HepG2 (cell line): ENCODE data around the gene APOL2. TPM values are rescaled to one million over a fixed set of nuclear protein-coding genes. Genes with fewer than 3 reads are reported as not detected.
A peak's percentile ranks its signal among the peaks of the same experiment; 100 is the strongest.

Experiments used
- HNRNPLL ChIP-seq: fragments of 200-400 bp; formaldehyde crosslinking; IDR thresholded peaks from 2 replicates; pipeline ENCODE4 v1.6.1; 2017; ENCODE audit warnings: mild to moderate bottlenecking, low read depth, low read length; ENCODE audit not compliant: poor library complexity, severe bottlenecking
- KLF11 ChIP-seq: IDR thresholded peaks from 2 replicates; pipeline ENCODE4 v1.6.1; 2016; ENCODE audit warnings: missing compliant biosample characterization
- MXI1 ChIP-seq: IDR thresholded peaks from 3 replicates; pipeline ENCODE4 v1.6.1; 2012; ENCODE audit warnings: low read depth, low read length, inconsistent platforms, borderline replicate concordance
- PAWR ChIP-seq: sonication (generic); formaldehyde crosslinking; IDR thresholded peaks from 2 replicates; pipeline ENCODE4 v1.4.0; 2020; ENCODE audit warnings: missing genetic modification reagents, mild to moderate bottlenecking, borderline replicate concordance
- PRPF4 ChIP-seq: fragments of 200-400 bp; formaldehyde crosslinking; IDR thresholded peaks from 2 replicates; pipeline ENCODE4 v1.6.1; 2016; ENCODE audit warnings: low read length, low read depth; ENCODE audit not compliant: poor library complexity, severe bottlenecking
- SMC3 ChIP-seq: IDR thresholded peaks from 2 replicates; pipeline ENCODE4 v1.6.1; 2011; ENCODE audit warnings: low read length, improper control_type of control experiment
- SNAI1 ChIP-seq: sonication (generic); formaldehyde crosslinking; IDR thresholded peaks from 2 replicates; pipeline ENCODE4 v1.5.0; 2020; ENCODE audit warnings: mild to moderate bottlenecking, missing genetic modification reagents, borderline replicate concordance
- SP1 ChIP-seq, 2 experiments: fragments of 450-650 bp in 1 of 2; sonication (generic) in 1 of 2; formaldehyde crosslinking in 1 of 2; IDR thresholded peaks; 2 replicates each; pipeline versions ENCODE4 v1.4.0 to v1.6.1; 2016 to 2020; ENCODE audit warnings: missing genetic modification reagents in 1 of 2
- ZNF264 ChIP-seq: sonication (generic); formaldehyde crosslinking; IDR thresholded peaks from 2 replicates; pipeline ENCODE4 v1.4.0; 2020; ENCODE audit warnings: missing genetic modification reagents
- ZNF891 ChIP-seq: sonication (generic); formaldehyde crosslinking; IDR thresholded peaks from 2 replicates; pipeline ENCODE4 v1.5.0; 2020; ENCODE audit warnings: mild to moderate bottlenecking, missing genetic modification reagents
- polyA plus RNA-seq, 8 experiments: library from polyadenylated mRNA; depleted of rRNA in 3 of 8; stranded (reverse) in 7 of 8; unstranded in 1 of 8; fragments of >200 nt; fragmentation: Illumina TruSeq in 4 of 8; extraction: Trizol in 4 of 8; gene quantifications; 2 replicates each; pipeline versions ENCODE4 v1.2.1 to v1.2.3, GENCODE V29; 2011 to 2016; ENCODE audit warnings: low read depth in 4 of 8, missing spikeins in 1 of 8, mixed read lengths in 1 of 8; ENCODE audit not compliant: insufficient read depth in 1 of 8
- total RNA-seq, 5 experiments: library from RNA; depleted of rRNA; stranded (reverse); fragments of >200 nt; fragmentation: Illumina TruSeq; extraction: Trizol; gene quantifications; 2 replicates each; pipeline ENCODE4 v1.2.3, GENCODE V29; 2016; ENCODE audit warnings: low read depth in 1 of 5
- TF ChIP-seq, protein P1 (sequence below): sonication (generic); formaldehyde crosslinking; IDR thresholded peaks from 2 replicates; pipeline ENCODE4 v1.5.0; 2020; ENCODE audit warnings: mild to moderate bottlenecking, missing genetic modification reagents, borderline replicate concordance
- TF ChIP-seq, protein P2 (sequence below): sonication (generic); formaldehyde crosslinking; IDR thresholded peaks from 2 replicates; pipeline ENCODE4 v1.4.0; 2020; ENCODE audit warnings: low read depth, mild to moderate bottlenecking, missing genetic modification reagents
- TF ChIP-seq, protein P3 (sequence below): sonication (generic); formaldehyde crosslinking; IDR thresholded peaks from 2 replicates; pipeline ENCODE4 v1.8.0; 2022; ENCODE audit warnings: missing genetic modification reagents, mild to moderate bottlenecking, borderline replicate concordance
- TF ChIP-seq, protein P4 (sequence below): IDR thresholded peaks from 2 replicates; pipeline ENCODE4 v1.4.0; 2020; ENCODE audit warnings: mild to moderate bottlenecking, missing genetic modification reagents

Gene APOL2
- total and polyA plus RNA-seq, 2 of the 13 experiments (the other 11 are each of a cell fraction or from before 2014, with no cell fraction given) = 28.7 to 51.2 TPM

DNA sequence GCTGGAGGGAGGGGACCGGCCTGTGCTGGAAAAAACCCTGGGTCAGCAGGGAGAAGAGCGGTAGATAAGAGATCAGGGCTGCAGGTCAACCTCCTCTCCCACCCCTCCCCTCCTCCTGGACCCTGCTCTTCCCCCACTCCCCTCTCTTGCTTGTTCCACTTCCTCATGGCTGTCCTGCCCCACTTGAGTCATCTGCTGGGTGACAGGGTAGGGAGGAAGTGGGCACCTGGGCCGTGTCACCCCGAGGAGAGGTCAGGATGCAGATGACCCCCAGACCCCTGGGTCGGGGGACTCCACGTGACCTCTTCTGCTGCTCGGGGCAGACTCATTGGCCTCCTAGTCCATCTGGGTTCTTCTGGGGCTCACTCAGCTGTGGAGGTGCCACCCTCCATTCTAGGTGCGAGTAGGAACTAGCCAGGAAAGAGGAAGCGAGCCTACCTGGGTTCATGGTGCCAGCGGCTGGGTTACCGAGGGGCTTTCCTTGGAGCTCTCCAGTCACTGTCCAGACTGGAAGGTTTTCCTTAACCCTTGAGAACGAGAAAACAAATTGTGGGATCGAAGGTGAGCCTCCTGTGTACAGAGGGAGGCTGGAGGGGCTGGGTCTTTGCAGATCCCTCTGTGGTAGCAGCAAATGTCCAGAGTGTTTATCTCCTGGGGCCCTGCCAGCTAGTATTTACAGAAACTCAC lies 6.5 kb downstream of the APOL2 start (continued):
- TF ChIP-seq, protein P1, sequence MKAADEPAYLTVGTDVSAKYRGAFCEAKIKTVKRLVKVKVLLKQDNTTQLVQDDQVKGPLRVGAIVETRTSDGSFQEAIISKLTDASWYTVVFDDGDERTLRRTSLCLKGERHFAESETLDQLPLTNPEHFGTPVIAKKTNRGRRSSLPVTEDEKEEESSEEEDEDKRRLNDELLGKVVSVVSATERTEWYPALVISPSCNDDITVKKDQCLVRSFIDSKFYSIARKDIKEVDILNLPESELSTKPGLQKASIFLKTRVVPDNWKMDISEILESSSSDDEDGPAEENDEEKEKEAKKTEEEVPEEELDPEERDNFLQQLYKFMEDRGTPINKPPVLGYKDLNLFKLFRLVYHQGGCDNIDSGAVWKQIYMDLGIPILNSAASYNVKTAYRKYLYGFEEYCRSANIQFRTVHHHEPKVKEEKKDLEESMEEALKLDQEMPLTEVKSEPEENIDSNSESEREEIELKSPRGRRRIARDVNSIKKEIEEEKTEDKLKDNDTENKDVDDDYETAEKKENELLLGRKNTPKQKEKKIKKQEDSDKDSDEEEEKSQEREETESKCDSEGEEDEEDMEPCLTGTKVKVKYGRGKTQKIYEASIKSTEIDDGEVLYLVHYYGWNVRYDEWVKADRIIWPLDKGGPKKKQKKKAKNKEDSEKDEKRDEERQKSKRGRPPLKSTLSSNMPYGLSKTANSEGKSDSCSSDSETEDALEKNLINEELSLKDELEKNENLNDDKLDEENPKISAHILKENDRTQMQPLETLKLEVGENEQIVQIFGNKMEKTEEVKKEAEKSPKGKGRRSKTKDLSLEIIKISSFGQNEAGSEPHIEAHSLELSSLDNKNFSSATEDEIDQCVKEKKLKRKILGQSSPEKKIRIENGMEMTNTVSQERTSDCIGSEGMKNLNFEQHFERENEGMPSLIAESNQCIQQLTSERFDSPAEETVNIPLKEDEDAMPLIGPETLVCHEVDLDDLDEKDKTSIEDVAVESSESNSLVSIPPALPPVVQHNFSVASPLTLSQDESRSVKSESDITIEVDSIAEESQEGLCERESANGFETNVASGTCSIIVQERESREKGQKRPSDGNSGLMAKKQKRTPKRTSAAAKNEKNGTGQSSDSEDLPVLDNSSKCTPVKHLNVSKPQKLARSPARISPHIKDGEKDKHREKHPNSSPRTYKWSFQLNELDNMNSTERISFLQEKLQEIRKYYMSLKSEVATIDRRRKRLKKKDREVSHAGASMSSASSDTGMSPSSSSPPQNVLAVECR (CRISPR knock-in tag) = peak; percentile 39; the same call in 1 of the 2 replicates
- no peak for TF ChIP-seq SMC3
- TF ChIP-seq SP1 (IDR thresholded peaks at IDR 0.05) = no peak
- no peak for TF ChIP-seq SP1 (CRISPR knock-in tag; IDR thresholded peaks at IDR 0.05)
- TF ChIP-seq, protein P2, sequence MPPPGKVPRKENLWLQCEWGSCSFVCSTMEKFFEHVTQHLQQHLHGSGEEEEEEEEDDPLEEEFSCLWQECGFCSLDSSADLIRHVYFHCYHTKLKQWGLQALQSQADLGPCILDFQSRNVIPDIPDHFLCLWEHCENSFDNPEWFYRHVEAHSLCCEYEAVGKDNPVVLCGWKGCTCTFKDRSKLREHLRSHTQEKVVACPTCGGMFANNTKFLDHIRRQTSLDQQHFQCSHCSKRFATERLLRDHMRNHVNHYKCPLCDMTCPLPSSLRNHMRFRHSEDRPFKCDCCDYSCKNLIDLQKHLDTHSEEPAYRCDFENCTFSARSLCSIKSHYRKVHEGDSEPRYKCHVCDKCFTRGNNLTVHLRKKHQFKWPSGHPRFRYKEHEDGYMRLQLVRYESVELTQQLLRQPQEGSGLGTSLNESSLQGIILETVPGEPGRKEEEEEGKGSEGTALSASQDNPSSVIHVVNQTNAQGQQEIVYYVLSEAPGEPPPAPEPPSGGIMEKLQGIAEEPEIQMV = no peak
- no peak for TF ChIP-seq HNRNPLL
- TF ChIP-seq, protein P3, sequence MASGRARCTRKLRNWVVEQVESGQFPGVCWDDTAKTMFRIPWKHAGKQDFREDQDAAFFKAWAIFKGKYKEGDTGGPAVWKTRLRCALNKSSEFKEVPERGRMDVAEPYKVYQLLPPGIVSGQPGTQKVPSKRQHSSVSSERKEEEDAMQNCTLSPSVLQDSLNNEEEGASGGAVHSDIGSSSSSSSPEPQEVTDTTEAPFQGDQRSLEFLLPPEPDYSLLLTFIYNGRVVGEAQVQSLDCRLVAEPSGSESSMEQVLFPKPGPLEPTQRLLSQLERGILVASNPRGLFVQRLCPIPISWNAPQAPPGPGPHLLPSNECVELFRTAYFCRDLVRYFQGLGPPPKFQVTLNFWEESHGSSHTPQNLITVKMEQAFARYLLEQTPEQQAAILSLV (CRISPR knock-in tag) = 0 out of 2 replicates have a peak, but pooled peaks have one; percentile 32
- TF ChIP-seq, protein P4, sequence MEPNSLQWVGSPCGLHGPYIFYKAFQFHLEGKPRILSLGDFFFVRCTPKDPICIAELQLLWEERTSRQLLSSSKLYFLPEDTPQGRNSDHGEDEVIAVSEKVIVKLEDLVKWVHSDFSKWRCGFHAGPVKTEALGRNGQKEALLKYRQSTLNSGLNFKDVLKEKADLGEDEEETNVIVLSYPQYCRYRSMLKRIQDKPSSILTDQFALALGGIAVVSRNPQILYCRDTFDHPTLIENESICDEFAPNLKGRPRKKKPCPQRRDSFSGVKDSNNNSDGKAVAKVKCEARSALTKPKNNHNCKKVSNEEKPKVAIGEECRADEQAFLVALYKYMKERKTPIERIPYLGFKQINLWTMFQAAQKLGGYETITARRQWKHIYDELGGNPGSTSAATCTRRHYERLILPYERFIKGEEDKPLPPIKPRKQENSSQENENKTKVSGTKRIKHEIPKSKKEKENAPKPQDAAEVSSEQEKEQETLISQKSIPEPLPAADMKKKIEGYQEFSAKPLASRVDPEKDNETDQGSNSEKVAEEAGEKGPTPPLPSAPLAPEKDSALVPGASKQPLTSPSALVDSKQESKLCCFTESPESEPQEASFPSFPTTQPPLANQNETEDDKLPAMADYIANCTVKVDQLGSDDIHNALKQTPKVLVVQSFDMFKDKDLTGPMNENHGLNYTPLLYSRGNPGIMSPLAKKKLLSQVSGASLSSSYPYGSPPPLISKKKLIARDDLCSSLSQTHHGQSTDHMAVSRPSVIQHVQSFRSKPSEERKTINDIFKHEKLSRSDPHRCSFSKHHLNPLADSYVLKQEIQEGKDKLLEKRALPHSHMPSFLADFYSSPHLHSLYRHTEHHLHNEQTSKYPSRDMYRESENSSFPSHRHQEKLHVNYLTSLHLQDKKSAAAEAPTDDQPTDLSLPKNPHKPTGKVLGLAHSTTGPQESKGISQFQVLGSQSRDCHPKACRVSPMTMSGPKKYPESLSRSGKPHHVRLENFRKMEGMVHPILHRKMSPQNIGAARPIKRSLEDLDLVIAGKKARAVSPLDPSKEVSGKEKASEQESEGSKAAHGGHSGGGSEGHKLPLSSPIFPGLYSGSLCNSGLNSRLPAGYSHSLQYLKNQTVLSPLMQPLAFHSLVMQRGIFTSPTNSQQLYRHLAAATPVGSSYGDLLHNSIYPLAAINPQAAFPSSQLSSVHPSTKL (CRISPR knock-in tag) = 0 out of 2 replicates have a peak, but pooled peaks have one; percentile 8
- no peak for TF ChIP-seq SNAI1 (CRISPR knock-in tag)
- TF ChIP-seq PRPF4 = no peak
- no peak for TF ChIP-seq KLF11 (CRISPR knock-in tag)
- TF ChIP-seq ZNF891 (CRISPR knock-in tag) = no peak
- no peak for TF ChIP-seq ZNF264 (CRISPR knock-in tag)
- TF ChIP-seq MXI1 = no peak
- TF ChIP-seq PAWR (CRISPR knock-in tag) = no peak
